Stimulated activated CD8-positive, alpha-beta memory T cell treated with anti-CD3 and anti-CD28 coated beads, Interleukin-7, amount 100 ng/mL, for 48 hours (primary cell): ENCODE measurements around the gene ELN.
A peak's percentile ranks its signal among the peaks of the same experiment; 100 is the strongest.
"Not testable (repeated sequence)": the region's sequence is repeated elsewhere in the genome, so short reads cannot be mapped to it uniquely, and the experiment has no call there.

Source experiments
- DNase-seq, 2 donors: peaks; one replicate each; pipeline ENCODE4 v3.0.0-alpha.2; 2020; ENCODE audit warnings: low read depth in 1 of 2; ENCODE audit errors: extremely low read depth in 1 of 2

Gene ELN

GRCh38 chr7:74000489-74001149 is 27.4 kb upstream of the ELN start:
- no peak for DNase-seq

- no peak for DNase-seq
Measured at GRCh38 chr7:74001150-74001494, 26.9 kb upstream of the ELN start.

- peak; percentile 8 to 14 for DNase-seq
Measured at GRCh38 chr7:74002474-74003017, 25.4 kb upstream of the ELN start.

- no peak for DNase-seq
Measured at GRCh38 chr7:74003621-74004020, 24.4 kb upstream of the ELN start.

- no peak for DNase-seq
Measured at GRCh38 chr7:74006032-74006431, 21.9 kb upstream of the ELN start.

- no peak for DNase-seq
Measured at GRCh38 chr7:74006451-74007241, 21.3 kb upstream of the ELN start.

- DNase-seq: no peak
Measured at GRCh38 chr7:74007242-74007567, 20.8 kb upstream of the ELN start.

GRCh38 chr7:74008687-74009086 is 19.3 kb upstream of the ELN start:
- DNase-seq: no peak

GRCh38 chr7:74009719-74010118 is 18.3 kb upstream of the ELN start:
- DNase-seq: no peak

GRCh38 chr7:74010407-74010806 is 17.6 kb upstream of the ELN start:
- DNase-seq: no peak

- DNase-seq: not testable (repeated sequence)
Measured at GRCh38 chr7:74011421-74011820, 16.6 kb upstream of the ELN start.

GRCh38 chr7:74012842-74013249 is 15.1 kb upstream of the ELN start:
- DNase-seq: no peak

- no peak for DNase-seq
Measured at GRCh38 chr7:74013539-74014272, 14.3 kb upstream of the ELN start.

GRCh38 chr7:74014931-74015330 is 13.0 kb upstream of the ELN start:
- no peak for DNase-seq

- no peak for DNase-seq
Measured at GRCh38 chr7:74015670-74016069, 12.3 kb upstream of the ELN start.

- DNase-seq: no peak
Measured at GRCh38 chr7:74017125-74017524, 10.8 kb upstream of the ELN start.

GRCh38 chr7:74018246-74018895 is 9.6 kb upstream of the ELN start:
- no peak for DNase-seq

GRCh38 chr7:74019149-74019548 is 8.8 kb upstream of the ELN start:
- no peak for DNase-seq

GRCh38 chr7:74020390-74020789 is 7.6 kb upstream of the ELN start:
- DNase-seq: no peak

GRCh38 chr7:74021546-74022320 is 6.2 kb upstream of the ELN start:
- no peak for DNase-seq

- DNase-seq: no peak
Measured at GRCh38 chr7:74022507-74022906, 5.5 kb upstream of the ELN start.
